Endothelial cell of umbilical vein (primary cell): ENCODE results near the gene WDR5. TPM values are rescaled to one million over a fixed set of nuclear protein-coding genes. Genes with fewer than 3 reads are reported as not detected.

ENCODE experiments used
- BruUV-seq: library from RNA; stranded (reverse); fragments of 400-500 nt; replicated peaks from 2 replicates; lab custom pipeline; 2021; lab: Mats Ljungman, UMichigan
- CTCF ChIA-PET: fragments of 300-600, 350-600 bp; sonication (Branson Sonifier 250); formaldehyde crosslinking; loops from one replicate; lab custom pipeline; 2021; ENCODE audit warnings: antibody characterized with exemption, inconsistent platforms; lab: Charles Lee
- POLR2A ChIA-PET: fragments of 300-600, 350-600 bp; sonication (Branson Sonifier 250); formaldehyde crosslinking; loops from one replicate; lab custom pipeline; 2021; ENCODE audit warnings: antibody characterized with exemption, inconsistent platforms; lab: Charles Lee
- DNase-seq: peaks from one replicate; pipeline ENCODE4 v3.0.0-alpha.2; 2011; ENCODE audit warnings: low read depth, low spot score
- FAIRE-seq: peaks from 2 replicates; lab custom pipeline; 2011; peaks lifted over from hg19 to GRCh38; lab: Jason Lieb, UNC
- H2AFZ ChIP-seq: 2 replicates; pipeline ENCODE4 v1.6.0; 2012; ENCODE audit warnings: low read depth, low read length, control low read depth, inconsistent platforms
- H3K27ac ChIP-seq: 2 replicates; pipeline ENCODE4 v1.5.1; 2011; ENCODE audit warnings: low read depth, mild to moderate bottlenecking, control low read depth, low read length, moderate library complexity; ENCODE audit not compliant: insufficient read depth
- H3K27me3 ChIP-seq, 2 experiments: 2 replicates each; pipeline versions ENCODE4 v1.6.0 to v1.6.1; 2011; ENCODE audit warnings: low read length in 2 of 2, mixed read lengths in 1 of 2; ENCODE audit not compliant: control insufficient read depth in 2 of 2, insufficient read depth in 2 of 2
- H3K36me3 ChIP-seq, 2 experiments: 2 replicates in 1 of 2; 3 replicates in 1 of 2; pipeline ENCODE4 v1.5.1; 2011; ENCODE audit warnings: low read length in 2 of 2, mild to moderate bottlenecking in 1 of 2, moderate library complexity in 1 of 2; ENCODE audit not compliant: control insufficient read depth in 2 of 2, insufficient read depth in 2 of 2; ENCODE audit errors: extremely low read depth in 1 of 2
- H3K4me1 ChIP-seq: 3 replicates; pipeline ENCODE4 v1.5.1; 2011; ENCODE audit warnings: mild to moderate bottlenecking, low read length; ENCODE audit not compliant: control insufficient read depth, insufficient read depth; ENCODE audit errors: extremely low read depth
- H3K4me2 ChIP-seq: 2 replicates; pipeline ENCODE4 v1.6.1; 2011; ENCODE audit warnings: low read length, control low read depth, mixed read lengths; ENCODE audit not compliant: insufficient read depth
- H3K4me3 ChIP-seq, 3 experiments: fragments of 200-600 bp in 1 of 3; sonication (generic), shearing (Covaris generic) in 1 of 3; replicated peaks in 1 of 3; 2 replicates each; pipeline ENCODE4 v1.5.1; 2011 to 2016; ENCODE audit warnings: control low read depth in 3 of 3, low read length in 3 of 3, mild to moderate bottlenecking in 2 of 3, inconsistent platforms in 1 of 3, low read depth in 1 of 3, moderate library complexity in 1 of 3; ENCODE audit not compliant: insufficient read depth in 1 of 3
- H3K79me2 ChIP-seq: 2 replicates; pipeline ENCODE4 v1.6.0; 2012; ENCODE audit warnings: low read length, inconsistent platforms; ENCODE audit not compliant: control insufficient read depth, insufficient read depth
- H3K9ac ChIP-seq: replicated peaks from 2 replicates; pipeline ENCODE3; 2011; ENCODE audit warnings: low read length, control low read depth; ENCODE audit not compliant: insufficient read depth; ENCODE audit errors: extremely low read depth
- H3K9me1 ChIP-seq: replicated peaks from 3 replicates; pipeline ENCODE4 v1.6.0; 2011; ENCODE audit warnings: mild to moderate bottlenecking, low read length; ENCODE audit not compliant: control insufficient read depth, insufficient read depth; ENCODE audit errors: extremely low read depth
- H3K9me3 ChIP-seq: replicated peaks from 2 replicates; pipeline ENCODE4 v1.5.1; 2012; ENCODE audit warnings: low read length, inconsistent platforms; ENCODE audit not compliant: control insufficient read depth, insufficient read depth
- H4K20me1 ChIP-seq: replicated peaks from 2 replicates; pipeline ENCODE3; 2011; ENCODE audit warnings: mild to moderate bottlenecking, low read length; ENCODE audit not compliant: control insufficient read depth, insufficient read depth; ENCODE audit errors: extremely low read depth
- EZH2 ChIP-seq: IDR thresholded peaks from 2 replicates; pipeline ENCODE4 v1.6.1; 2012; ENCODE audit warnings: borderline replicate concordance, low read depth, mild to moderate bottlenecking, moderate library complexity, low read length, inconsistent platforms; ENCODE audit not compliant: severe bottlenecking
- FOS ChIP-seq: IDR thresholded peaks from 2 replicates; pipeline ENCODE4 v1.6.1; 2011; ENCODE audit warnings: mild to moderate bottlenecking, low read length, moderate library complexity, borderline replicate concordance; ENCODE audit not compliant: insufficient read depth
- GATA2 ChIP-seq: IDR thresholded peaks from 2 replicates; pipeline ENCODE4 v1.7.0; 2011; ENCODE audit warnings: low read depth, mild to moderate bottlenecking, moderate library complexity, mixed read lengths, low read length; ENCODE audit not compliant: insufficient read length, insufficient read depth
- JUN ChIP-seq: IDR thresholded peaks from 2 replicates; pipeline ENCODE4 v1.6.1; 2011; ENCODE audit warnings: borderline replicate concordance, low read depth; ENCODE audit not compliant: insufficient read length, insufficient read depth
- MYC ChIP-seq: IDR thresholded peaks from one replicate; pipeline ENCODE4 v1.6.1; 2011; ENCODE audit warnings: mild to moderate bottlenecking, low read depth, low read length
- POLR2A ChIP-seq: IDR thresholded peaks from 2 replicates; pipeline ENCODE4 v1.6.1; 2012; ENCODE audit warnings: low read depth, mild to moderate bottlenecking, control low read depth, low read length
- POLR2AphosphoS5 ChIP-seq: IDR thresholded peaks from 2 replicates; pipeline ENCODE4 v1.6.1; 2012; ENCODE audit warnings: low read depth, mild to moderate bottlenecking, control low read depth, low read length, moderate library complexity; ENCODE audit not compliant: insufficient read depth
- dilution Hi-C: fragments of 300-500 bp; cut with MboI; formaldehyde crosslinking; loops from one replicate; pipeline ENCODE4 v1.15.0; 2019; ENCODE audit warnings: low sequenced_read_pairs; ENCODE audit not compliant: extremely low pct_ligation_motif_present
- intact Hi-C: fragments of 100-400 bp; cut with micrococcal nuclease; formaldehyde crosslinking; loops from one replicate; pipeline ENCODE4 v1.10.0; 2022
- polyA plus RNA-seq, 4 experiments: library from polyadenylated mRNA; depleted of rRNA in 3 of 4; stranded (reverse) in 3 of 4; unstranded in 1 of 4; fragments of >200 nt; gene quantifications; 2 replicates each; pipeline versions ENCODE4 v1.2.1 to v1.2.3, GENCODE V29; 2011 to 2012; ENCODE audit warnings: missing spikeins in 1 of 4
- total RNA-seq: library from RNA; stranded (reverse); gene quantifications from 2 replicates; pipeline ENCODE4 v1.2.3, GENCODE V29; 2021
- TF ChIP-seq, protein P1 (sequence below): IDR thresholded peaks from 2 replicates; pipeline ENCODE4 v1.6.1; 2011; ENCODE audit not compliant: insufficient read depth, insufficient read length
- TF ChIP-seq, protein P2 (sequence below), 2 donors: IDR thresholded peaks; 1 replicate in 1 of 2; 2 replicates in 1 of 2; pipeline ENCODE4 v1.5.1; 2011; ENCODE audit warnings: low read length in 2 of 2, mild to moderate bottlenecking in 2 of 2, moderate library complexity in 2 of 2, control low read depth in 1 of 2, inconsistent platforms in 1 of 2, low read depth in 1 of 2; ENCODE audit not compliant: insufficient read depth in 1 of 2; ENCODE audit errors: extremely low read depth in 1 of 2

WDR5 gene
- total and polyA plus RNA-seq, 2 donors (not counting 3 experiments of a cell fraction or from before 2014, with no cell fraction given) = 32.1 to 42.5 TPM

DNA sequence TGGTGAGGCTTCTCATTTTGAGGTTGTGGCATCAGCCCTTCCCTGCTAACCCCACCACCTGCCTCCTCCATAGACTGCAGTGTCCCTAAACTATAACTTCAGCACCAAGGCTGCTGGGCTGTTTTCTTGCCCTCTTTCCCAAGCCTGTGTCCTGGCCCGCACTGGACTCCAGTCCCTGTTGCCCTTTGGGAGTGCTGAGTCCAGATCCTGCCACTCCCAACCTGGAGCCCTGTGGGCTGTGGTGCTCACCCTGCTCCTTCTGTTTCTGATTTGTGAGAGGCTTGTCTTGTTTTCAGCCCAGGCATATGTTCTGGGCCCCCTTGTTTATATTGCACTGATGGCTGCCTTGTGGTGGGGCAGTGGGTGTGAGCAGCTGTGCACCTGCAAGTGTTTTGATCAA is 68.2 kb downstream of the WDR5 start:
- H3K27ac ChIP-seq = no peak overlapping the region
- H3K9me1 ChIP-seq = no peaks in the 10 kb centered on the region
- intact Hi-C loops (no loop called here), dilution Hi-C loops (no loop called here)
- no peak overlapping the region for H3K4me3 ChIP-seq
- POLR2A ChIA-PET = no interaction called here
- no peak for TF ChIP-seq MYC
- no peak for TF ChIP-seq JUN
- TF ChIP-seq, protein P1, sequence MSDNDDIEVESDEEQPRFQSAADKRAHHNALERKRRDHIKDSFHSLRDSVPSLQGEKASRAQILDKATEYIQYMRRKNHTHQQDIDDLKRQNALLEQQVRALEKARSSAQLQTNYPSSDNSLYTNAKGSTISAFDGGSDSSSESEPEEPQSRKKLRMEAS = no peak
- TF ChIP-seq, protein P2, sequence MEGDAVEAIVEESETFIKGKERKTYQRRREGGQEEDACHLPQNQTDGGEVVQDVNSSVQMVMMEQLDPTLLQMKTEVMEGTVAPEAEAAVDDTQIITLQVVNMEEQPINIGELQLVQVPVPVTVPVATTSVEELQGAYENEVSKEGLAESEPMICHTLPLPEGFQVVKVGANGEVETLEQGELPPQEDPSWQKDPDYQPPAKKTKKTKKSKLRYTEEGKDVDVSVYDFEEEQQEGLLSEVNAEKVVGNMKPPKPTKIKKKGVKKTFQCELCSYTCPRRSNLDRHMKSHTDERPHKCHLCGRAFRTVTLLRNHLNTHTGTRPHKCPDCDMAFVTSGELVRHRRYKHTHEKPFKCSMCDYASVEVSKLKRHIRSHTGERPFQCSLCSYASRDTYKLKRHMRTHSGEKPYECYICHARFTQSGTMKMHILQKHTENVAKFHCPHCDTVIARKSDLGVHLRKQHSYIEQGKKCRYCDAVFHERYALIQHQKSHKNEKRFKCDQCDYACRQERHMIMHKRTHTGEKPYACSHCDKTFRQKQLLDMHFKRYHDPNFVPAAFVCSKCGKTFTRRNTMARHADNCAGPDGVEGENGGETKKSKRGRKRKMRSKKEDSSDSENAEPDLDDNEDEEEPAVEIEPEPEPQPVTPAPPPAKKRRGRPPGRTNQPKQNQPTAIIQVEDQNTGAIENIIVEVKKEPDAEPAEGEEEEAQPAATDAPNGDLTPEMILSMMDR (IDR thresholded peaks at IDR 0.05; ENCODE audit: extremely low read depth in 1 of 2, insufficient read depth in 1 of 2, low read depth in 1 of 2, low read length in 2 of 2) = no peak
- TF ChIP-seq FOS = no peak
- no peak for TF ChIP-seq EZH2
- no peak for TF ChIP-seq GATA2
- TF ChIP-seq POLR2A = no peak
- TF ChIP-seq POLR2AphosphoS5 = no peak
- FAIRE-seq (no peak), DNase-seq (no peak)
- no peak overlapping the region for H3K4me2 ChIP-seq
- CTCF ChIA-PET = no interaction called here
- H4K20me1 ChIP-seq = no peaks in the 10 kb centered on the region
- H3K9ac ChIP-seq = no peak overlapping the region
- peaks cover 2 to 18% of the 10 kb centered on the region in 2 experiments for H3K27me3 ChIP-seq
- no peak overlapping the region for H2AFZ ChIP-seq
- H3K9me3 ChIP-seq = no peaks in the 10 kb centered on the region
- H3K36me3 ChIP-seq = no peaks in the 10 kb centered on the region
- BruUV-seq = no TSS peak
- H3K4me1 ChIP-seq = peaks cover 8% of the 10 kb centered on the region
- no peaks in the 10 kb centered on the region for H3K79me2 ChIP-seq
